ENCODE measurements around the gene WDR37.
A peak's percentile ranks its signal among the peaks of the same experiment; 100 is the strongest.
"Not testable (repeated sequence)": the region's sequence is repeated elsewhere in the genome, so short reads cannot be mapped to it uniquely, and the experiment has no call there.

Gene WDR37

GRCh38 chr10:1107679-1108078 lies 51.5 kb downstream of the WDR37 start:
- DNase-seq (ENCODE audit: low read depth in 3 of 3) = no peak

GRCh38 chr10:1109795-1110673 lies 53.8 kb downstream of the WDR37 start:
- peak; percentile 55 to 74 (median 62) for DNase-seq (ENCODE audit: low read depth in 3 of 3)

GRCh38 chr10:1110674-1111119 lies 54.5 kb downstream of the WDR37 start:
- no peak for DNase-seq (ENCODE audit: low read depth in 3 of 3)

GRCh38 chr10:1114315-1114714 lies 58.1 kb downstream of the WDR37 start:
- DNase-seq (ENCODE audit: low read depth in 3 of 3) = no peak

- DNase-seq (ENCODE audit: low read depth in 3 of 3) = no peak
These were observed 58.8 kb downstream of the WDR37 start for GRCh38 chr10:1114719-1115606.

GRCh38 chr10:1115607-1115955 lies 59.4 kb downstream of the WDR37 start:
- no peak for DNase-seq (ENCODE audit: low read depth in 3 of 3)

- DNase-seq (ENCODE audit: low read depth in 3 of 3) = no peak
These were observed 59.9 kb downstream of the WDR37 start for GRCh38 chr10:1116051-1116450.

- DNase-seq (ENCODE audit: low read depth in 3 of 3) = no peak
These were observed 60.6 kb downstream of the WDR37 start for GRCh38 chr10:1116696-1117280.

- DNase-seq (ENCODE audit: low read depth in 3 of 3) = no peak
These were observed 61.5 kb downstream of the WDR37 start for GRCh38 chr10:1117651-1118050.

GRCh38 chr10:1118318-1118717 lies 62.1 kb downstream of the WDR37 start:
- not testable (repeated sequence) for DNase-seq (ENCODE audit: low read depth in 3 of 3)

GRCh38 chr10:1119027-1119426 lies 62.8 kb downstream of the WDR37 start:
- no peak for DNase-seq (ENCODE audit: low read depth in 3 of 3)

GRCh38 chr10:1119501-1119900 lies 63.3 kb downstream of the WDR37 start:
- DNase-seq (ENCODE audit: low read depth in 3 of 3) = no peak

GRCh38 chr10:1120306-1120705 lies 64.1 kb downstream of the WDR37 start:
- no peak for DNase-seq (ENCODE audit: low read depth in 3 of 3)

GRCh38 chr10:1120801-1121211 lies 64.6 kb downstream of the WDR37 start:
- DNase-seq (ENCODE audit: low read depth in 3 of 3) = no peak

- DNase-seq (ENCODE audit: low read depth in 3 of 3) = no peak
These were observed 65.2 kb downstream of the WDR37 start for GRCh38 chr10:1121271-1121970.

- DNase-seq (ENCODE audit: low read depth in 3 of 3) = no peak
These were observed 66.2 kb downstream of the WDR37 start for GRCh38 chr10:1122349-1122748.

GRCh38 chr10:1123198-1123597 lies 67.0 kb downstream of the WDR37 start:
- no peak for DNase-seq (ENCODE audit: low read depth in 3 of 3)

- DNase-seq (ENCODE audit: low read depth in 3 of 3) = no peak
These were observed 67.8 kb downstream of the WDR37 start for GRCh38 chr10:1123972-1124371.

- DNase-seq (ENCODE audit: low read depth in 3 of 3) = no peak
These were observed 68.6 kb downstream of the WDR37 start for GRCh38 chr10:1124796-1125195.

GRCh38 chr10:1126461-1126860 lies 70.3 kb downstream of the WDR37 start:
- DNase-seq (ENCODE audit: low read depth in 3 of 3) = no peak

- DNase-seq (ENCODE audit: low read depth in 3 of 3) = no peak
These were observed 71.4 kb downstream of the WDR37 start for GRCh38 chr10:1127629-1128028.

- no peak for DNase-seq (ENCODE audit: low read depth in 3 of 3)
These were observed 71.9 kb downstream of the WDR37 start for GRCh38 chr10:1128115-1128514.
